Measurements from ENCODE around the gene FARP2. TPM values are rescaled to one million over a fixed set of nuclear protein-coding genes. Genes with fewer than 3 reads are reported as not detected.

FARP2 gene
- total RNA-seq, 4 donors from 2014 or later, result 70.0 to 185 (median 95.5) TPM

GRCh38 chr2:241489733-241490680 lies 133.9 kb downstream of the FARP2 start:
- Histone ChIP-seq H3K27ac (no peak overlapping the region), H3K4me3 (no peak overlapping the region), H3K27me3 (no peaks in the 10 kb centered on the region), H3K4me1 (peaks cover 6% of the 10 kb centered on the region), H3K36me3 (peaks cover 53% of the 10 kb centered on the region), H3K9me3 (no peaks in the 10 kb centered on the region)
- no peak for DNase-seq (ENCODE audit: low spot score in 2 of 2)
- TF ChIP-seq POLR2AphosphoS5 (IDR thresholded peaks at IDR 0.05) (no peak), EP300 (IDR thresholded peaks at IDR 0.05) (no peak), POLR2A (IDR thresholded peaks at IDR 0.05) (no peak), CTCF (IDR thresholded peaks at IDR 0.05) (no peak)
- 82% methylated on average over 8 of the region's 15 CpGs for WGBS

- no peak for DNase-seq (ENCODE audit: low spot score in 2 of 2)
- TF ChIP-seq EP300 (IDR thresholded peaks at IDR 0.05), result no peak
- no peak for TF ChIP-seq CTCF (IDR thresholded peaks at IDR 0.05)
- no peak for TF ChIP-seq POLR2AphosphoS5 (IDR thresholded peaks at IDR 0.05)
- TF ChIP-seq POLR2A (IDR thresholded peaks at IDR 0.05), result no peak
- 67% methylated on average over 12 of the region's 16 CpGs for WGBS
Measured at GRCh38 chr2:241490825-241491506, 134.9 kb downstream of the FARP2 start.

GRCh38 chr2:241491549-241492173 lies 135.6 kb downstream of the FARP2 start:
- no peaks in the 10 kb centered on the region for H3K9me3 ChIP-seq
- peaks cover 66% of the 10 kb centered on the region for H3K36me3 ChIP-seq
- no peak overlapping the region for H3K4me3 ChIP-seq
- peaks cover 6% of the 10 kb centered on the region for H3K4me1 ChIP-seq
- WGBS, result 87% methylated on average over 8 of the region's 15 CpGs
- H3K27ac ChIP-seq, result no peak overlapping the region
- no peak for TF ChIP-seq CTCF (IDR thresholded peaks at IDR 0.05)
- TF ChIP-seq EP300 (IDR thresholded peaks at IDR 0.05), result no peak
- no peaks in the 10 kb centered on the region for H3K27me3 ChIP-seq
- no peak for DNase-seq (ENCODE audit: low spot score in 2 of 2)

More at GRCh38 chr2:241490825-241491506, 134.9 kb downstream of the FARP2 start:
- Histone ChIP-seq H3K4me1 (peaks cover 6% of the 10 kb centered on the region), H3K4me3 (no peak overlapping the region), H3K36me3 (peaks cover 62% of the 10 kb centered on the region), H3K27ac (no peak overlapping the region), H3K27me3 (no peaks in the 10 kb centered on the region), H3K9me3 (no peaks in the 10 kb centered on the region)

- Histone ChIP-seq H3K4me3 (no peak overlapping the region), H3K36me3 (peaks cover 66% of the 10 kb centered on the region), H3K9me3 (no peaks in the 10 kb centered on the region), H3K4me1 (peaks cover 6% of the 10 kb centered on the region), H3K27ac (no peak overlapping the region), H3K27me3 (no peaks in the 10 kb centered on the region)
- no peak for DNase-seq (ENCODE audit: low spot score in 2 of 2)
- 96% methylated on average over 5 of the region's 7 CpGs for WGBS
- TF ChIP-seq POLR2A (IDR thresholded peaks at IDR 0.05) (no peak), EP300 (IDR thresholded peaks at IDR 0.05) (no peak), CTCF (IDR thresholded peaks at IDR 0.05) (no peak), POLR2AphosphoS5 (IDR thresholded peaks at IDR 0.05) (no peak)
Measured at GRCh38 chr2:241492174-241492565, 136.1 kb downstream of the FARP2 start.

- Histone ChIP-seq H3K27ac (no peak overlapping the region), H3K4me1 (peaks cover 6% of the 10 kb centered on the region), H3K9me3 (no peaks in the 10 kb centered on the region), H3K36me3 (peaks cover 75% of the 10 kb centered on the region), H3K27me3 (no peaks in the 10 kb centered on the region), H3K4me3 (no peak overlapping the region)
- TF ChIP-seq EP300 (IDR thresholded peaks at IDR 0.05) (no peak), POLR2A (IDR thresholded peaks at IDR 0.05) (no peak), CTCF (IDR thresholded peaks at IDR 0.05) (no peak), POLR2AphosphoS5 (IDR thresholded peaks at IDR 0.05) (no peak)
- DNase-seq (ENCODE audit: low spot score in 2 of 2), result no peak
- 84% methylated on average over 10 of the region's 10 CpGs for WGBS
Measured at GRCh38 chr2:241493092-241493491, 137.0 kb downstream of the FARP2 start.
